ENCODE results near the gene OCRL.

GRCh38 chrX:129636175-129636681, 96.2 kb downstream of the OCRL start:
- TF ChIP-seq, protein P1, sequence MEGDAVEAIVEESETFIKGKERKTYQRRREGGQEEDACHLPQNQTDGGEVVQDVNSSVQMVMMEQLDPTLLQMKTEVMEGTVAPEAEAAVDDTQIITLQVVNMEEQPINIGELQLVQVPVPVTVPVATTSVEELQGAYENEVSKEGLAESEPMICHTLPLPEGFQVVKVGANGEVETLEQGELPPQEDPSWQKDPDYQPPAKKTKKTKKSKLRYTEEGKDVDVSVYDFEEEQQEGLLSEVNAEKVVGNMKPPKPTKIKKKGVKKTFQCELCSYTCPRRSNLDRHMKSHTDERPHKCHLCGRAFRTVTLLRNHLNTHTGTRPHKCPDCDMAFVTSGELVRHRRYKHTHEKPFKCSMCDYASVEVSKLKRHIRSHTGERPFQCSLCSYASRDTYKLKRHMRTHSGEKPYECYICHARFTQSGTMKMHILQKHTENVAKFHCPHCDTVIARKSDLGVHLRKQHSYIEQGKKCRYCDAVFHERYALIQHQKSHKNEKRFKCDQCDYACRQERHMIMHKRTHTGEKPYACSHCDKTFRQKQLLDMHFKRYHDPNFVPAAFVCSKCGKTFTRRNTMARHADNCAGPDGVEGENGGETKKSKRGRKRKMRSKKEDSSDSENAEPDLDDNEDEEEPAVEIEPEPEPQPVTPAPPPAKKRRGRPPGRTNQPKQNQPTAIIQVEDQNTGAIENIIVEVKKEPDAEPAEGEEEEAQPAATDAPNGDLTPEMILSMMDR (IDR thresholded peaks at IDR 0.05): no peak
- no peak for TF ChIP-seq EZH2 (IDR thresholded peaks at IDR 0.05; ENCODE audit: borderline replicate concordance, insufficient read depth, low read depth, low read length, poor library complexity, severe bottlenecking)
